Measurements from ENCODE around the gene MAP2K5.

Gene MAP2K5

GRCh38 chr15:67723294-67724024 is 181.0 kb downstream of the MAP2K5 start:
- DNase-seq (ENCODE audit: low spot score) = no peak

GRCh38 chr15:67724691-67725375 is 182.3 kb downstream of the MAP2K5 start:
- no peak for DNase-seq (ENCODE audit: low spot score)

GRCh38 chr15:67730135-67730534 is 187.6 kb downstream of the MAP2K5 start:
- no peak for DNase-seq (ENCODE audit: low spot score)

- no peak for DNase-seq (ENCODE audit: low spot score)
These were observed 188.7 kb downstream of the MAP2K5 start for GRCh38 chr15:67731112-67731721.

- DNase-seq (ENCODE audit: low spot score) = no peak
These were observed 189.7 kb downstream of the MAP2K5 start for GRCh38 chr15:67732164-67732563.

- no peak for DNase-seq (ENCODE audit: low spot score)
These were observed 190.3 kb downstream of the MAP2K5 start for GRCh38 chr15:67732671-67733374.

GRCh38 chr15:67735896-67736295 is 193.4 kb downstream of the MAP2K5 start:
- no peak for DNase-seq (ENCODE audit: low spot score)

- DNase-seq (ENCODE audit: low spot score) = no peak
These were observed 194.3 kb downstream of the MAP2K5 start for GRCh38 chr15:67736810-67737209.

GRCh38 chr15:67738056-67738455 is 195.6 kb downstream of the MAP2K5 start:
- DNase-seq (ENCODE audit: low spot score) = no peak

GRCh38 chr15:67740405-67740804 is 197.9 kb downstream of the MAP2K5 start:
- DNase-seq (ENCODE audit: low spot score) = no peak

- DNase-seq (ENCODE audit: low spot score) = no peak
These were observed 198.8 kb downstream of the MAP2K5 start for GRCh38 chr15:67741308-67741707.

GRCh38 chr15:67743558-67743957 is 201.1 kb downstream of the MAP2K5 start:
- DNase-seq (ENCODE audit: low spot score) = no peak

GRCh38 chr15:67744331-67745072 is 202.0 kb downstream of the MAP2K5 start:
- DNase-seq (ENCODE audit: low spot score) = no peak

- no peak for DNase-seq (ENCODE audit: low spot score)
These were observed 202.8 kb downstream of the MAP2K5 start for GRCh38 chr15:67745073-67746006.

- no peak for DNase-seq (ENCODE audit: low spot score)
These were observed 203.5 kb downstream of the MAP2K5 start for GRCh38 chr15:67746022-67746421.

GRCh38 chr15:67746450-67746849 is 203.9 kb downstream of the MAP2K5 start:
- no peak for DNase-seq (ENCODE audit: low spot score)

GRCh38 chr15:67747921-67748320 is 205.4 kb downstream of the MAP2K5 start:
- no peak for DNase-seq (ENCODE audit: low spot score)

- no peak for DNase-seq (ENCODE audit: low spot score)
These were observed 207.9 kb downstream of the MAP2K5 start for GRCh38 chr15:67750371-67750770.

- no peak for DNase-seq (ENCODE audit: low spot score)
These were observed 211.4 kb downstream of the MAP2K5 start for GRCh38 chr15:67753891-67754290.

- DNase-seq (ENCODE audit: low spot score) = no peak
These were observed 212.8 kb downstream of the MAP2K5 start for GRCh38 chr15:67755264-67755663.

GRCh38 chr15:67755936-67756335 is 213.4 kb downstream of the MAP2K5 start:
- DNase-seq (ENCODE audit: low spot score) = no peak

All from RKO (cell line).